HEK293 (cell line): ENCODE measurements around the gene ANKEF1.

Experiments
- CTCF ChIA-PET: fragments of 350-600 bp; formaldehyde crosslinking; extraction: SDS; loops from one replicate; lab custom pipeline; 2021; ENCODE audit warnings: antibody characterized with exemption; lab: Yijun Ruan, JAX
- POLR2A ChIA-PET: fragments of 300-600 bp; formaldehyde crosslinking; extraction: SDS; loops from one replicate; lab custom pipeline; 2020; ENCODE audit warnings: antibody characterized with exemption, inconsistent platforms; lab: Yijun Ruan, JAX
- H3K27ac ChIP-seq: fragments of 200-500 bp; sonication (Bioruptor generic); 2 replicates; pipeline ENCODE4 v1.5.1; 2014; ENCODE audit warnings: low read depth, low read length, control low read depth, inconsistent platforms; ENCODE audit errors: extremely low read depth
- H3K36me3 ChIP-seq, 2 experiments: fragments of 200-500 bp in 1 of 2; sonication (Bioruptor generic) in 1 of 2; 1 replicate in 1 of 2; 2 replicates in 1 of 2; pipeline ENCODE4 v1.5.1; 2014 to 2017; ENCODE audit warnings: inconsistent platforms in 2 of 2, low read length in 2 of 2; ENCODE audit not compliant: control insufficient read depth in 2 of 2, insufficient read depth in 1 of 2
- H3K4me1 ChIP-seq: fragments of 200-500 bp; sonication (Bioruptor generic); 2 replicates; pipeline ENCODE4 v1.5.1; 2014; ENCODE audit warnings: mild to moderate bottlenecking, low read length, inconsistent platforms; ENCODE audit not compliant: control insufficient read depth, insufficient read depth
- H3K4me3 ChIP-seq: 2 replicates; pipeline ENCODE4 v1.5.1; 2011; ENCODE audit warnings: low read depth, mild to moderate bottlenecking, control low read depth, low read length, moderate library complexity
- H3K9me3 ChIP-seq: fragments of 200-500 bp; sonication (Bioruptor generic); 2 replicates; pipeline ENCODE4 v1.5.1; 2014; ENCODE audit warnings: low read depth, low read length, inconsistent platforms; ENCODE audit not compliant: control insufficient read depth, insufficient read depth
- BCL11B ChIP-seq: fragments of 450-650 bp; formaldehyde crosslinking; IDR thresholded peaks from 2 replicates; pipeline ENCODE4 v1.5.1; 2016; ENCODE audit warnings: low read depth, missing biosample characterization, missing genetic modification characterization
- GLI2 ChIP-seq: fragments of 450-650 bp; formaldehyde crosslinking; IDR thresholded peaks from 2 replicates; pipeline ENCODE4; 2017; ENCODE audit warnings: missing biosample characterization, missing genetic modification characterization, low read depth, borderline replicate concordance
- MYNN ChIP-seq: fragments of 450-650 bp; formaldehyde crosslinking; IDR thresholded peaks from 2 replicates; pipeline ENCODE4 v1.5.1; 2016; ENCODE audit warnings: missing biosample characterization, missing genetic modification characterization, borderline replicate concordance
- OVOL3 ChIP-seq: fragments of 450-650 bp; formaldehyde crosslinking; IDR thresholded peaks from 2 replicates; pipeline ENCODE4 v1.5.1; 2016; ENCODE audit warnings: missing biosample characterization, missing genetic modification characterization
- SCRT2 ChIP-seq: fragments of 450-650 bp; formaldehyde crosslinking; IDR thresholded peaks from 2 replicates; pipeline ENCODE4 v1.5.1; 2016; ENCODE audit warnings: missing biosample characterization, missing genetic modification characterization
- ZBTB48 ChIP-seq: fragments of 450-650 bp; formaldehyde crosslinking; IDR thresholded peaks from 2 replicates; pipeline ENCODE4 v1.5.1; 2016; ENCODE audit warnings: missing biosample characterization, missing genetic modification characterization
- ZNF19 ChIP-seq: fragments of 450-650 bp; formaldehyde crosslinking; IDR thresholded peaks from 2 replicates; pipeline ENCODE4; 2016; ENCODE audit warnings: missing biosample characterization, missing genetic modification characterization, low read depth
- ZNF202 ChIP-seq: fragments of 450-650 bp; formaldehyde crosslinking; IDR thresholded peaks from 2 replicates; pipeline ENCODE4 v1.5.1; 2016; ENCODE audit warnings: missing biosample characterization, missing genetic modification characterization, borderline replicate concordance
- ZNF292 ChIP-seq: fragments of 450-650 bp; formaldehyde crosslinking; IDR thresholded peaks from 2 replicates; pipeline ENCODE4 v1.5.1; 2016; ENCODE audit warnings: low read depth, missing biosample characterization, missing genetic modification characterization, borderline replicate concordance
- ZNF548 ChIP-seq: fragments of 450-650 bp; formaldehyde crosslinking; IDR thresholded peaks from 2 replicates; pipeline ENCODE4 v1.5.1; 2016; ENCODE audit warnings: missing biosample characterization, missing genetic modification characterization
- ZNF555 ChIP-seq: fragments of 450-650 bp; formaldehyde crosslinking; conservative IDR thresholded peaks from 2 replicates; pipeline ENCODE4 v1.5.1; 2017; ENCODE audit warnings: missing biosample characterization, mild to moderate bottlenecking, missing genetic modification characterization, inconsistent platforms
- ZNF621 ChIP-seq: fragments of 450-650 bp; formaldehyde crosslinking; IDR thresholded peaks from 2 replicates; pipeline ENCODE4 v1.5.1; 2017; ENCODE audit warnings: missing biosample characterization, missing genetic modification characterization
- ZNF626 ChIP-seq: fragments of 450-650 bp; sonication (Bioruptor Pico); formaldehyde crosslinking; IDR thresholded peaks from 2 replicates; pipeline ENCODE4 v1.5.1; 2018; ENCODE audit warnings: missing biosample characterization, missing genetic modification characterization, inconsistent platforms
- ZNF629 ChIP-seq: fragments of 450-650 bp; formaldehyde crosslinking; IDR thresholded peaks from 2 replicates; pipeline ENCODE4 v1.5.1; 2017; ENCODE audit warnings: missing biosample characterization, missing genetic modification characterization
- ZSCAN16 ChIP-seq: fragments of 450-650 bp; formaldehyde crosslinking; IDR thresholded peaks from 2 replicates; pipeline ENCODE4 v1.5.1; 2016; ENCODE audit warnings: missing biosample characterization, missing genetic modification characterization
- TF ChIP-seq, protein P1 (sequence below): fragments of 450-650 bp; formaldehyde crosslinking; IDR thresholded peaks from 2 replicates; pipeline ENCODE4 v1.5.1; 2016; ENCODE audit warnings: missing biosample characterization, missing genetic modification characterization
- TF ChIP-seq, protein P2 (sequence below): fragments of 450-650 bp; formaldehyde crosslinking; IDR thresholded peaks from 2 replicates; pipeline ENCODE4 v1.5.1; 2016; ENCODE audit warnings: missing biosample characterization, missing genetic modification characterization
- TF ChIP-seq, protein P3 (sequence below): fragments of 450-650 bp; formaldehyde crosslinking; IDR thresholded peaks from 2 replicates; pipeline ENCODE4 v1.5.1; 2016; ENCODE audit warnings: missing biosample characterization, missing genetic modification characterization
- TF ChIP-seq, protein P4 (sequence below): fragments of 450-650 bp; formaldehyde crosslinking; IDR thresholded peaks from 2 replicates; pipeline ENCODE4 v1.5.1; 2016; ENCODE audit warnings: missing biosample characterization, missing genetic modification characterization
- TF ChIP-seq, protein P5 (sequence below): fragments of 450-650 bp; IDR thresholded peaks from 2 replicates; pipeline ENCODE4 v1.5.1; 2018; ENCODE audit warnings: missing biosample characterization, missing genetic modification characterization

Gene ANKEF1

DNA sequence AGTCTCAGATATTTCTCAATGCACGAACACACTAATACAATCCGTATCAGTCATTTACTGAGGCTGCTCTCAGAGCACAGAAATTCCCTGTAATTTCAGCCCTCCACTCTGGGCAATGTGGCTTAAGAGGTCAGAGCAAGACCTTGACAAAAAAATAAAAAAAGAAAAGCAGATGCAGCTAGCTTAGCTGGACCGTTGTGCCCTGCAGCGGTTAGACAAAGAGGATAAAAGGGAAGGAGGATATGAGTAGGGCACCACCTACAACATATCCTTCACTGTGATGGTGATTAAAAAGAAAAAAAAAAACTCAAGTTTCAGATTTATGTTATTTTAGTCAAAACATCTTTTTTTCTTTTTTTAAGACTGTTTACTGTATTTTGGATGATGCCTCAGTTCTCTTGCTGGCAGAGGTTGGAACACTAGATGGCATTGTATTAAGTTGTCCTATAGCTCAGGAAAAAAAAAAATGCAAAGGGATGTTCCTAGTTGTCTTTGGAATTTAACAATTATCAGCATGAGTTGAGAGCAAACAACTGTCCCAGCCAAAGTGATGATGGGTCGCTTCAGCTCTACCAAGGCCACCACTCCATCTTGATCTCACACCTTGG is 59.9 kb downstream of the ANKEF1 start:
- ChIA-PET POLR2A (no interaction called here), CTCF (interaction anchor here (0.6 kb wide), 3 partner anchors 10 to 24 kb away, joined by 3 to 4 read pairs (median 4); no protein-coding TSS in a partner anchor)
- TF ChIP-seq ZNF621 (tag by site-specific recombination): no peak
- no peak for TF ChIP-seq ZNF202 (tag by site-specific recombination)
- TF ChIP-seq, protein P1, sequence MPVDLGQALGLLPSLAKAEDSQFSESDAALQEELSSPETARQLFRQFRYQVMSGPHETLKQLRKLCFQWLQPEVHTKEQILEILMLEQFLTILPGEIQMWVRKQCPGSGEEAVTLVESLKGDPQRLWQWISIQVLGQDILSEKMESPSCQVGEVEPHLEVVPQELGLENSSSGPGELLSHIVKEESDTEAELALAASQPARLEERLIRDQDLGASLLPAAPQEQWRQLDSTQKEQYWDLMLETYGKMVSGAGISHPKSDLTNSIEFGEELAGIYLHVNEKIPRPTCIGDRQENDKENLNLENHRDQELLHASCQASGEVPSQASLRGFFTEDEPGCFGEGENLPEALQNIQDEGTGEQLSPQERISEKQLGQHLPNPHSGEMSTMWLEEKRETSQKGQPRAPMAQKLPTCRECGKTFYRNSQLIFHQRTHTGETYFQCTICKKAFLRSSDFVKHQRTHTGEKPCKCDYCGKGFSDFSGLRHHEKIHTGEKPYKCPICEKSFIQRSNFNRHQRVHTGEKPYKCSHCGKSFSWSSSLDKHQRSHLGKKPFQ (tag by site-specific recombination): no peak
- no peak for TF ChIP-seq ZBTB48
- TF ChIP-seq ZNF292 (tag by site-specific recombination): no peak
- TF ChIP-seq ZNF548: no peak
- TF ChIP-seq, protein P2, sequence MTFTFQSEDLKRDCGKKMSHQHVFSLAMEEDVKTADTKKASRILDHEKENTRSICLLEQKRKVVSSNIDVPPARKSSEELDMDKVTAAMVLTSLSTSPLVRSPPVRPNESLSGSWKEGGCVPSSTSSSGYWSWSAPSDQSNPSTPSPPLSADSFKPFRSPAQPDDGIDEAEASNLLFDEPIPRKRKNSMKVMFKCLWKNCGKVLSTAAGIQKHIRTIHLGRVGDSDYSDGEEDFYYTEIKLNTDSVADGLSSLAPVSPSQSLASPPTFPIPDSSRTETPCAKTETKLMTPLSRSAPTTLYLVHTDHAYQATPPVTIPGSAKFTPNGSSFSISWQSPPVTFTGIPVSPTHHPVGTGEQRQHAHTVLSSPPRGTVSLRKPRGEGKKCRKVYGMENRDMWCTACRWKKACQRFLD (tag by site-specific recombination): no peak
- TF ChIP-seq, protein P3, sequence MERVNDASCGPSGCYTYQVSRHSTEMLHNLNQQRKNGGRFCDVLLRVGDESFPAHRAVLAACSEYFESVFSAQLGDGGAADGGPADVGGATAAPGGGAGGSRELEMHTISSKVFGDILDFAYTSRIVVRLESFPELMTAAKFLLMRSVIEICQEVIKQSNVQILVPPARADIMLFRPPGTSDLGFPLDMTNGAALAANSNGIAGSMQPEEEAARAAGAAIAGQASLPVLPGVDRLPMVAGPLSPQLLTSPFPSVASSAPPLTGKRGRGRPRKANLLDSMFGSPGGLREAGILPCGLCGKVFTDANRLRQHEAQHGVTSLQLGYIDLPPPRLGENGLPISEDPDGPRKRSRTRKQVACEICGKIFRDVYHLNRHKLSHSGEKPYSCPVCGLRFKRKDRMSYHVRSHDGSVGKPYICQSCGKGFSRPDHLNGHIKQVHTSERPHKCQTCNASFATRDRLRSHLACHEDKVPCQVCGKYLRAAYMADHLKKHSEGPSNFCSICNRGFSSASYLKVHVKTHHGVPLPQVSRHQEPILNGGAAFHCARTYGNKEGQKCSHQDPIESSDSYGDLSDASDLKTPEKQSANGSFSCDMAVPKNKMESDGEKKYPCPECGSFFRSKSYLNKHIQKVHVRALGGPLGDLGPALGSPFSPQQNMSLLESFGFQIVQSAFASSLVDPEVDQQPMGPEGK (tag by site-specific recombination): no peak
- no peak for TF ChIP-seq ZSCAN16 (tag by site-specific recombination)
- Histone ChIP-seq H3K36me3 (no peaks in the 10 kb centered on the region), H3K4me1 (no peaks in the 10 kb centered on the region), H3K27ac (no peak overlapping the region), H3K4me3 (no peak overlapping the region), H3K9me3 (no peaks in the 10 kb centered on the region)

DNA sequence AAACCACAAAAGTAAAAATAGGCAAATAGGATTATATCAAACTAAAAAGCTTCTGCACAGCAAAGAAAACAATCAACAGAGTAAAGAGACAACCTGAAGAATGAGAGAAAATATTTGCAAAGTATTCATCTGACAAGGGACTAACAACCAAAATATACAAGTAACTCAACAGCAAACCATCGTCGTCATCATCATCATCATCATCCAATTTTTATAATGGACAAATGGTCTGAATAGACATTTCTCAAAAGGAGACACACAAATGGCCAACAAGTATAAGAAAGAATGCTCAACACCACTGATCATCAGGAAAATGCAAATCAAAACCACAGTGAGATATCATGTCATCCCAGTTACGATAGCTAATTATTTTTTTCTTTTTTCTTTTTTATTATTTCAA is 62.0 kb downstream of the ANKEF1 start:
- no peaks in the 10 kb centered on the region for H3K4me1 ChIP-seq
- CTCF ChIA-PET: interaction anchor here (0.6 to 1.0 kb wide), 2 partner anchors 119 to 328 kb away, joined by 3 to 7 read pairs; no protein-coding TSS in a partner anchor

DNA sequence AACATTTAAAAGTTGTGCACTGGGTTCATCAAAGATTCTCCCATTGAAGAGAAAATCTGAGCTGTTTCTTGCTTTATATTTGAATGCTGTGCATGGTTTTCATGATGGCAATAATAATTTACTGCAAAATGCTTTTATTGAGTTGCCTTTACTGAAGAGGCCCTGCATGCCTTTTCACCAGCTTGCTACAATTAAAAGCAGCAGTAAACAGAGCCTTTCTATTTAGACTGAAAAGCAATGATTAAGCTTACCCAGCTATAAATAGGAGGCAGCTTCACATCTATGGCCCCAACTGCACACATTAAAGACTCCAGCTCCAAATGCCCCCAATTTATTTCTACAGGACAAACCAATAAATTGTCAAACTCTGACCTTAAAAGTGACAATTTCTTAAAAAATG is 70.3 kb downstream of the ANKEF1 start:
- Histone ChIP-seq H3K4me1 (no peaks in the 10 kb centered on the region), H3K27ac (no peak overlapping the region), H3K36me3 (no peaks in the 10 kb centered on the region), H3K9me3 (no peaks in the 10 kb centered on the region), H3K4me3 (no peak overlapping the region)
- no peak for TF ChIP-seq SCRT2 (tag by site-specific recombination)
- no peak for TF ChIP-seq GLI2
- TF ChIP-seq OVOL3 (tag by site-specific recombination): no peak
- no peak for TF ChIP-seq ZNF19 (tag by site-specific recombination)
- no peak for TF ChIP-seq ZNF626 (tag by site-specific recombination)
- TF ChIP-seq, protein P4, sequence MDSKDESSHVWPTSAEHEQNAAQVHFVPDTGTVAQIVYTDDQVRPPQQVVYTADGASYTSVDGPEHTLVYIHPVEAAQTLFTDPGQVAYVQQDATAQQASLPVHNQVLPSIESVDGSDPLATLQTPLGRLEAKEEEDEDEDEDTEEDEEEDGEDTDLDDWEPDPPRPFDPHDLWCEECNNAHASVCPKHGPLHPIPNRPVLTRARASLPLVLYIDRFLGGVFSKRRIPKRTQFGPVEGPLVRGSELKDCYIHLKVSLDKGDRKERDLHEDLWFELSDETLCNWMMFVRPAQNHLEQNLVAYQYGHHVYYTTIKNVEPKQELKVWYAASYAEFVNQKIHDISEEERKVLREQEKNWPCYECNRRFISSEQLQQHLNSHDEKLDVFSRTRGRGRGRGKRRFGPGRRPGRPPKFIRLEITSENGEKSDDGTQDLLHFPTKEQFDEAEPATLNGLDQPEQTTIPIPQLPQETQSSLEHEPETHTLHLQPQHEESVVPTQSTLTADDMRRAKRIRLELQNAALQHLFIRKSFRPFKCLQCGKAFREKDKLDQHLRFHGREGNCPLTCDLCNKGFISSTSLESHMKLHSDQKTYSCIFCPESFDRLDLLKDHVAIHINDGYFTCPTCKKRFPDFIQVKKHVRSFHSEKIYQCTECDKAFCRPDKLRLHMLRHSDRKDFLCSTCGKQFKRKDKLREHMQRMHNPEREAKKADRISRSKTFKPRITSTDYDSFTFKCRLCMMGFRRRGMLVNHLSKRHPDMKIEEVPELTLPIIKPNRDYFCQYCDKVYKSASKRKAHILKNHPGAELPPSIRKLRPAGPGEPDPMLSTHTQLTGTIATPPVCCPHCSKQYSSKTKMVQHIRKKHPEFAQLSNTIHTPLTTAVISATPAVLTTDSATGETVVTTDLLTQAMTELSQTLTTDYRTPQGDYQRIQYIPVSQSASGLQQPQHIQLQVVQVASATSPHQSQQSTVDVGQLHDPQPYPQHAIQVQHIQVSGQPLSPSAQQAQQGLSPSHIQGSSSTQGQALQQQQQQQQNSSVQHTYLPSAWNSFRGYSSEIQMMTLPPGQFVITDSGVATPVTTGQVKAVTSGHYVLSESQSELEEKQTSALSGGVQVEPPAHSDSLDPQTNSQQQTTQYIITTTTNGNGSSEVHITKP (tag by site-specific recombination): no peak
- POLR2A ChIA-PET: no interaction called here
- CTCF ChIA-PET: interaction anchor here (0.7 to 1.2 kb wide), 3 partner anchors 10 to 320 kb away, joined by 3 to 4 read pairs (median 3); no protein-coding TSS in a partner anchor

More for the DNA sequence above, 62.0 kb downstream of the ANKEF1 start:
- POLR2A ChIA-PET: no interaction called here
- Histone ChIP-seq H3K4me3 (no peak overlapping the region), H3K9me3 (no peaks in the 10 kb centered on the region), H3K36me3 (no peaks in the 10 kb centered on the region), H3K27ac (no peak overlapping the region)
- TF ChIP-seq, protein P5, sequence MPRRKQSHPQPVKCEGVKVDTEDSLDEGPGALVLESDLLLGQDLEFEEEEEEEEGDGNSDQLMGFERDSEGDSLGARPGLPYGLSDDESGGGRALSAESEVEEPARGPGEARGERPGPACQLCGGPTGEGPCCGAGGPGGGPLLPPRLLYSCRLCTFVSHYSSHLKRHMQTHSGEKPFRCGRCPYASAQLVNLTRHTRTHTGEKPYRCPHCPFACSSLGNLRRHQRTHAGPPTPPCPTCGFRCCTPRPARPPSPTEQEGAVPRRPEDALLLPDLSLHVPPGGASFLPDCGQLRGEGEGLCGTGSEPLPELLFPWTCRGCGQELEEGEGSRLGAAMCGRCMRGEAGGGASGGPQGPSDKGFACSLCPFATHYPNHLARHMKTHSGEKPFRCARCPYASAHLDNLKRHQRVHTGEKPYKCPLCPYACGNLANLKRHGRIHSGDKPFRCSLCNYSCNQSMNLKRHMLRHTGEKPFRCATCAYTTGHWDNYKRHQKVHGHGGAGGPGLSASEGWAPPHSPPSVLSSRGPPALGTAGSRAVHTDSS (tag by site-specific recombination): peak; percentile 55; the same call in 1 of the 2 replicates
- TF ChIP-seq BCL11B (tag by site-specific recombination): no peak
- TF ChIP-seq ZNF629 (tag by site-specific recombination): no peak
- TF ChIP-seq ZNF555 (tag by site-specific recombination): no peak
- TF ChIP-seq MYNN (tag by site-specific recombination): no peak
